NCI-H1105 treated with DMSO at 0.1 percent for 48 hours (cell line): ENCODE data around the gene RAB11FIP5.
A peak's percentile ranks its signal among the peaks of the same experiment; 100 is the strongest.
"Not testable (repeated sequence)": the region's sequence is repeated elsewhere in the genome, so short reads cannot be mapped to it uniquely, and the experiment has no call there.

Experiments
- DNase-seq: peaks from one replicate; lab custom pipeline; 2025; lab: John Stamatoyannopoulos, UW

The RAB11FIP5 gene

GRCh38 chr2:73112913-73113854, at the start of gene RAB11FIP5:
RAB11FIP5 (minus strand) TSS chr2:73112948; CDS start chr2:73112777, 171 bp downstream.
- peak; percentile 65 for DNase-seq

- DNase-seq: no peak
These were observed 43.9 kb upstream of the RAB11FIP5 start for GRCh38 chr2:73156539-73157124.

GRCh38 chr2:73142937-73143336, 30.2 kb upstream of the RAB11FIP5 start:
- DNase-seq: no peak

- no peak for DNase-seq
These were observed 29.1 kb upstream of the RAB11FIP5 start for GRCh38 chr2:73141896-73142295.

- DNase-seq: no peak
These were observed 22.5 kb upstream of the RAB11FIP5 start for GRCh38 chr2:73135236-73135635.

GRCh38 chr2:73134471-73134870, 21.7 kb upstream of the RAB11FIP5 start:
- no peak for DNase-seq

GRCh38 chr2:73133566-73134197, 20.9 kb upstream of the RAB11FIP5 start:
- DNase-seq: no peak

- DNase-seq: no peak
These were observed 19.1 kb upstream of the RAB11FIP5 start for GRCh38 chr2:73131807-73132206.

- DNase-seq: no peak
These were observed 18.0 kb upstream of the RAB11FIP5 start for GRCh38 chr2:73130790-73131189.

- DNase-seq: no peak
These were observed 16.2 kb upstream of the RAB11FIP5 start for GRCh38 chr2:73128841-73129535.

- DNase-seq: no peak
These were observed 9.8 kb upstream of the RAB11FIP5 start for GRCh38 chr2:73122536-73122935.

GRCh38 chr2:73119611-73120239, 7.0 kb upstream of the RAB11FIP5 start:
- DNase-seq: not testable (repeated sequence)

- DNase-seq: no peak
These were observed 4.7 kb upstream of the RAB11FIP5 start for GRCh38 chr2:73117441-73117840.

GRCh38 chr2:73116182-73116960, 3.6 kb upstream of the RAB11FIP5 start:
- DNase-seq: no peak

GRCh38 chr2:73114273-73114867, 1.6 kb upstream of the RAB11FIP5 start:
- no peak for DNase-seq

- peak; percentile 13 for DNase-seq
These were observed 479 bp downstream of the RAB11FIP5 start for GRCh38 chr2:73112026-73112912.

- peak; percentile 3 for DNase-seq
These were observed 1.4 kb downstream of the RAB11FIP5 start for GRCh38 chr2:73111073-73112025.
